Activated CD8-positive, alpha-beta memory T cell treated with anti-CD3 and anti-CD28 coated beads for 4 hours (primary cell): Measurements from ENCODE around the gene SEMA4A.
A peak's percentile ranks its signal among the peaks of the same experiment; 100 is the strongest.
"Not testable (repeated sequence)": the region's sequence is repeated elsewhere in the genome, so short reads cannot be mapped to it uniquely, and the experiment has no call there.

ENCODE experiments used
- DNase-seq, 2 donors: peaks; one replicate each; pipeline ENCODE4 v3.0.0-alpha.2; 2020; ENCODE audit warnings: low read depth in 2 of 2

Gene SEMA4A

DNA sequence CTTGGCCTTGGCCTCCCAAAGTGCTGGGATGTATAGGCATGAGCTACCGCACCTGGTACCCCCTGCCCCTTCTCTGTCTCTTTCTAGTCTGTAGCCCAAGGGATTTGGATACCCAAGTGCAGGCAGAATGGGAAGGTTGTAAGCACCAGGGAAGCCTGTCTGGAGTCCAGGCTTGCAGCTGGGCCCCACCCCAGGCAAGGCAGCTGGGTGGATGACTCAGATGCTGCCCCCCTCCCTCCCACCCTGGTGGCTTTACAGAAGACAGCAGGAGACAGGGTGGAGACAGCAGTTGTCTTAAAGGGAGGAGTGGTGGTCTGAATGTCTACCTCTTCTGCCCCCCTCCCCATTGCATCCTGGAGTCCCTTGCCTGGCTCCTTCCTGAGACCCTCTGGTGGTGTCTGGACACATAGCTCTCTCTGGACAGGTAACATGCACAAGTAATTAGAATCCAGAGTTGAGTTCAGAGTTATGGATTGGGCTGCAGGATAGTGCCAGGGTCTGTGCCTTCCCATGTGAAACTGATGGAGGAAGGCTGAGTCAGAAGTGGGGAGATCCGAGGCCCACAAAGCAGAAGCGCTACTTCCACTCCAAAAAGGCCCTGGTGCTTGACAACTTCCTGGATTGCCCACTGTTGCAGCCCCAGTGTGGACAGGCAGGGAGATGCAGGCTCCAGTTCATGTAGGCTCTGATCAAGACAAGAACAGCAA is 33.7 kb upstream of the SEMA4A start:
- DNase-seq: no peak

DNA sequence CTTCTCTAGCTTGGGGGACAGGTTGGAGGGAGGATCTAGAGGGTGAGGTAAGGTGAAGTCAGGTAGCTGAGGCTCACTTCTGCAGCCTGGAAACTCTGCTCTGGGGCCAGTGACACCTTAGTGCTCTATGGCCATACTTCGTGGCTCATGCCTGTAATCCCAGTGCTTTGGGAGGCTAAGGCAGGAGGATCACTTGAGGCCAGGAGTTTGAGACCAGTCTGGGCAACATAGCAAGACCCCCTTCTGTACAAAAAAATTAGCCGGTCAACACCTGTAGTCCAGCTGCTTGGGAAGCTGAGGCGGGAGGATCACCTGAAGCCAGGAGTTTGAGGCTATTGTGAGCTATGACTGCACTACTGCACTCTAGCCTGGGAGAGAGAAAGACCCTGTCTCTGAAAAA is 33.1 kb upstream of the SEMA4A start:
- DNase-seq: no peak

DNA sequence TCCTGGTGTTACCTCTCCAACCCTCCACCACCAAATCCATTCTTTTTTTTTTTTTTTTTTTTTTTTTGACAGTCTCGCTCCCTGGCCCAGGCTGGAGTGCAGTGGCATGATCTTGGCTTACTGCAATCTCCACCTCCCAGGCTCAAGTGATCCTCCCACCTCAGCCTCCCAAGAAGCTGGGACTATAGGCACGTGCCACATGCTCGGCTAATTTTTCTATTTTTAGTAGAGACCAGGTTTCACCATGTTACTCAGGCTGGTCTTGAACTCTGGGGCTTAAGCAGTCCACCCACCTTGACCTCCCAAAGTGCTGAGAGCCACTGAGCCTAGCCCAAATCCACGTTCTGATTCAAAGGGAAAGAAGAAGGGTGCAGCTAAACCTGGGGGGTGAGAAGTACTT is 32.4 kb upstream of the SEMA4A start:
- DNase-seq: not testable (repeated sequence)

- DNase-seq: no peak
Observed at GRCh38 chr1:156121457-156121856, 31.9 kb upstream of the SEMA4A start.

DNA sequence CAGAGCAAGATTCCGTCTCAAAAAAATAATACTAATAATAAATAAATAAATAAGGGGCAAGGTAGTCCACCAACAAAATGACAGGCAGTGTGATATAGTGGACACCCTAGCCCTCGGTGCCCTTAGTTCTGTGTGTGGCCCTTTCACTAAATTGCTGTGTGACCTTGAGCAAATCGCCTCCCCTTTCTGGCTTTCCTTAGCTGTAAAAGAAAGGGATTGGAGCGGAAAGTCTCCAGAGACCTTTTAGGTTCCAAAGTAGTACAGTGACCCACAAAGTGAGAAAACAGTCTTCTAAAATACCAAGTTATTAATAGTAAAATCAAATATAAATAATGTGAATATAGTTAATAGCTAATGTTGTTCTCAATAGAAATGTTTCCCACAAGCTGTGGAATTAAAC is 31.3 kb upstream of the SEMA4A start:
- no peak for DNase-seq

GRCh38 chr1:156122519-156123355 is 30.6 kb upstream of the SEMA4A start:
- DNase-seq: no peak

- DNase-seq: peak; percentile 38 to 51
Observed at GRCh38 chr1:156123356-156124196, 29.8 kb upstream of the SEMA4A start.

GRCh38 chr1:156124557-156125483 is 28.6 kb upstream of the SEMA4A start:
- no peak for DNase-seq

GRCh38 chr1:156125544-156125943 is 27.8 kb upstream of the SEMA4A start:
- not testable (repeated sequence) for DNase-seq

DNA sequence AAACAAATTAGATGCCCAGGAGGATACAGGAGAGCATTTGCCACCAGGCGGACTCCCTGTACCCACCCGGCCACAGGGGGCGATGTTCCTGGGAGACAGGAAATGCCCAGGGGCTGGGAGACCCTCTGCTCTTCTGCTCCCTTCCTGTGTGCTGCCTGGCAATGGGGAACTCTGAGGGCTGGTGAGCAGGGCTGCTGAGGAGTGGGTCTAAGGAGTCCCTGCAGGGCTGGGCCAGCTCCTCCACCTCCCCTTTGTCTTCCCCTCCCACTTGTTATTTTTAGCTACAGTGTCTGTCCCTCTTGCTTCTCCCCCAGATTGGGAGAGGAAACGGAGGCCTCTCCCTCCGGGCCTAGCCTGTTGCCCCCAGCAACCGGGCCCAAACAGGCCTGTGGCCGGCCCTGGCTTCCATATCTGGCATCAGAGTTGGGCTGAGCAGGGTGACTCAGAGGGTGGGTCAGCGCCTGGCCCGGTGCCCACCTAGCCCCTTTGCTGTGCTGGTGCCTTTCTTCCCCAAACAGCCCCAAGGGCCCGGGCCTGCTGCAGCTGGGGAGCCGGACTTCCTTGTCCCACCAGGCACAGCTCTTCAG is 27.2 kb upstream of the SEMA4A start:
- DNase-seq: no peak

- peak; percentile 61 to 75 for DNase-seq
Observed at GRCh38 chr1:156126630-156127534, 26.5 kb upstream of the SEMA4A start.

- DNase-seq: no peak
Observed at GRCh38 chr1:156128308-156128653, 25.1 kb upstream of the SEMA4A start.

- no peak for DNase-seq
Observed at GRCh38 chr1:156128654-156129597, 24.5 kb upstream of the SEMA4A start.

- peak; percentile 49 to 59 for DNase-seq
Observed at GRCh38 chr1:156129687-156130577, 23.5 kb upstream of the SEMA4A start.

DNA sequence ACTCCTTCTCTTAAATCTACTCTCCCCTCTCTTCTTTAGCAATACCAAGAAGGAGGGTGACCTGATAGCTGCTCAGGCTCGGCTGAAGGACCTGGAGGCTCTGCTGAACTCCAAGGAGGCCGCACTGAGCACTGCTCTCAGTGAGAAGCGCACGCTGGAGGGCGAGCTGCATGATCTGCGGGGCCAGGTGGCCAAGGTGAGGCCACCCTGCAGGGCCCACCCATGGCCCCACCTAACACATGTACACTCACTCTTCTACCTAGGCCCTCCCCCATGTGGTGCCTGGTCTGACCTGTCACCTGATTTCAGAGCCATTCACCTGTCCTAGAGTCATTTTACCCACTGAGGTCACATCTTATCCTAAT is 22.8 kb upstream of the SEMA4A start:
- DNase-seq: no peak

- no peak for DNase-seq
Observed at GRCh38 chr1:156134716-156135435, 18.5 kb upstream of the SEMA4A start.
